Effector CD8-positive, alpha-beta T cell (primary cell): ENCODE data around the gene FLNB.

ENCODE experiments used
- DNase-seq: peaks from one replicate; lab custom pipeline; 2025; lab: John Stamatoyannopoulos, UW

FLNB gene

GRCh38 chr3:58135712-58136543 lies 127.7 kb downstream of the FLNB start:
- DNase-seq = no peak

GRCh38 chr3:58137306-58137705 lies 129.1 kb downstream of the FLNB start:
- no peak for DNase-seq

- no peak for DNase-seq
Observed at GRCh38 chr3:58141766-58142345, 133.6 kb downstream of the FLNB start.

GRCh38 chr3:58143417-58144055 lies 135.3 kb downstream of the FLNB start:
- no peak for DNase-seq

GRCh38 chr3:58144478-58145325 lies 136.5 kb downstream of the FLNB start:
- DNase-seq = no peak

GRCh38 chr3:58148049-58148448 lies 139.8 kb downstream of the FLNB start:
- no peak for DNase-seq

- DNase-seq = no peak
Observed at GRCh38 chr3:58150130-58150809, 142.0 kb downstream of the FLNB start.

- DNase-seq = no peak
Observed at GRCh38 chr3:58150810-58151199, 142.6 kb downstream of the FLNB start.

GRCh38 chr3:58151637-58152036 lies 143.4 kb downstream of the FLNB start:
- no peak for DNase-seq

GRCh38 chr3:58152225-58153015 lies 144.2 kb downstream of the FLNB start:
- DNase-seq = no peak

- no peak for DNase-seq
Observed at GRCh38 chr3:58153371-58153770, 145.1 kb downstream of the FLNB start.

- no peak for DNase-seq
Observed at GRCh38 chr3:58154626-58155449, 146.6 kb downstream of the FLNB start.

- no peak for DNase-seq
Observed at GRCh38 chr3:58155838-58156237, 147.6 kb downstream of the FLNB start.

- DNase-seq = no peak
Observed at GRCh38 chr3:58157700-58158099, 149.5 kb downstream of the FLNB start.

GRCh38 chr3:58158442-58159153 lies 150.4 kb downstream of the FLNB start:
- no peak for DNase-seq

GRCh38 chr3:58160399-58160798 lies 152.2 kb downstream of the FLNB start:
- no peak for DNase-seq

GRCh38 chr3:58161435-58162398 lies 153.5 kb downstream of the FLNB start:
- DNase-seq = no peak

- no peak for DNase-seq
Observed at GRCh38 chr3:58163234-58163633, 155.0 kb downstream of the FLNB start.
